Duodenal mucosa (tissue), 2 donors: ENCODE measurements around the gene PI3.
"Not testable (repeated sequence)": the region's sequence is repeated elsewhere in the genome, so short reads cannot be mapped to it uniquely, and the experiment has no call there.

Source experiments
- H3K27ac ChIP-seq: one replicate; pipeline ENCODE4 v1.7.0; 2013; ENCODE audit warnings: low read depth, low read length
- H3K27me3 ChIP-seq, 2 donors: one replicate each; pipeline ENCODE4 v1.7.0; 2013; ENCODE audit warnings: low read length in 2 of 2, control low read depth in 1 of 2; ENCODE audit not compliant: insufficient read depth in 2 of 2, control insufficient read depth in 1 of 2
- H3K36me3 ChIP-seq, 2 donors: one replicate each; pipeline ENCODE4 v1.7.0; 2013; ENCODE audit warnings: low read length in 2 of 2, control low read depth in 1 of 2; ENCODE audit not compliant: insufficient read depth in 2 of 2, control insufficient read depth in 1 of 2
- H3K4me1 ChIP-seq, 2 donors: one replicate each; pipeline ENCODE4 v1.7.0; 2013; ENCODE audit warnings: low read length in 2 of 2, control low read depth in 1 of 2; ENCODE audit not compliant: insufficient read depth in 2 of 2, control insufficient read depth in 1 of 2
- H3K4me3 ChIP-seq, 2 donors: one replicate each; pipeline ENCODE4 v1.7.0; 2013; ENCODE audit warnings: low read length in 2 of 2, low read depth in 1 of 2
- H3K9ac ChIP-seq, 2 donors: one replicate each; pipeline ENCODE4 v1.7.0; 2013; ENCODE audit warnings: low read length in 2 of 2, low read depth in 1 of 2
- H3K9me3 ChIP-seq, 2 donors: one replicate each; pipeline ENCODE4 v1.7.0; 2013; ENCODE audit warnings: low read length in 2 of 2, control low read depth in 1 of 2; ENCODE audit not compliant: control insufficient read depth in 1 of 2

Gene PI3

GRCh38 chr20:45174434-45175364, at the start of gene PI3:
Gene PI3, plus strand, starts transcription at chr20:45174902. Its CDS starts 21 bp downstream, at chr20:45174923.
- Histone ChIP-seq H3K9me3 (no peaks in the 10 kb centered on the region), H3K27me3 (peaks cover 0 to 4% of the 10 kb centered on the region in 2 donors), H3K9ac (no peak within 1 kb of the TSS), H3K27ac (no peak within 1 kb of the TSS), H3K4me3 (no peak within 1 kb of the TSS), H3K36me3 (no peaks in the 10 kb centered on the region), H3K4me1 (peaks cover 8 to 10% of the 10 kb centered on the region in 2 donors)

- Histone ChIP-seq H3K27ac (no peak overlapping the region), H3K27me3 (peaks cover 5 to 7% of the 10 kb centered on the region in 2 donors), H3K9ac (no peak overlapping the region)
These were observed 46.6 kb upstream of the PI3 start for GRCh38 chr20:45128099-45128498.

GRCh38 chr20:45136911-45137310, 37.8 kb upstream of the PI3 start:
- Histone ChIP-seq H3K9me3 (no peaks in the 10 kb centered on the region), H3K9ac (no peak overlapping the region), H3K4me1 (peaks cover 9 to 11% of the 10 kb centered on the region in 2 donors), H3K27me3 (peaks cover 0 to 4% of the 10 kb centered on the region in 2 donors), H3K36me3 (no peaks in the 10 kb centered on the region), H3K27ac (no peak overlapping the region), H3K4me3 (no peak overlapping the region)

More at GRCh38 chr20:45128099-45128498, 46.6 kb upstream of the PI3 start:
- Histone ChIP-seq H3K36me3 (no peaks in the 10 kb centered on the region), H3K9me3 (no peaks in the 10 kb centered on the region), H3K4me3 (no peak overlapping the region), H3K4me1 (no peaks in the 10 kb centered on the region)

GRCh38 chr20:45138561-45139300, 36.0 kb upstream of the PI3 start:
- Histone ChIP-seq H3K9ac (no peak overlapping the region), H3K27ac (no peak overlapping the region), H3K27me3 (peaks cover 0 to 4% of the 10 kb centered on the region in 2 donors), H3K4me3 (peak overlapping the region in 1 of 2 donors; percentile 45), H3K9me3 (no peaks in the 10 kb centered on the region), H3K36me3 (no peaks in the 10 kb centered on the region), H3K4me1 (peaks cover 9 to 11% of the 10 kb centered on the region in 2 donors)

- not testable (repeated sequence) for H3K9ac ChIP-seq, H3K27me3 ChIP-seq, H3K9me3 ChIP-seq, H3K4me3 ChIP-seq, H3K36me3 ChIP-seq, H3K27ac ChIP-seq
- H3K4me1 ChIP-seq, result peaks cover 9 to 11% of the 10 kb centered on the region in 2 donors
These were observed 34.8 kb upstream of the PI3 start for GRCh38 chr20:45139733-45140375.

- Histone ChIP-seq H3K9ac (no peak overlapping the region), H3K27ac (no peak overlapping the region), H3K4me3 (no peak overlapping the region), H3K36me3 (no peaks in the 10 kb centered on the region), H3K27me3 (peaks cover 8 to 14% of the 10 kb centered on the region in 2 donors), H3K9me3 (no peaks in the 10 kb centered on the region), H3K4me1 (peaks cover 9 to 11% of the 10 kb centered on the region in 2 donors)
These were observed 33.9 kb upstream of the PI3 start for GRCh38 chr20:45140836-45141235.

GRCh38 chr20:45149062-45149461, 25.6 kb upstream of the PI3 start:
- Histone ChIP-seq H3K27me3 (peaks cover 17 to 23% of the 10 kb centered on the region in 2 donors), H3K4me3 (no peak overlapping the region), H3K36me3 (no peaks in the 10 kb centered on the region), H3K27ac (no peak overlapping the region), H3K9me3 (no peaks in the 10 kb centered on the region), H3K9ac (no peak overlapping the region), H3K4me1 (no peaks in the 10 kb centered on the region)

GRCh38 chr20:45152405-45152804, 22.3 kb upstream of the PI3 start:
- Histone ChIP-seq H3K36me3 (no peaks in the 10 kb centered on the region), H3K27ac (no peak overlapping the region), H3K9me3 (peaks cover 1 to 6% of the 10 kb centered on the region in 2 donors), H3K9ac (no peak overlapping the region), H3K4me1 (no peaks in the 10 kb centered on the region), H3K27me3 (peaks cover 4 to 5% of the 10 kb centered on the region in 2 donors), H3K4me3 (no peak overlapping the region)

GRCh38 chr20:45153147-45153546, 21.6 kb upstream of the PI3 start:
- H3K9me3 ChIP-seq, result peaks cover 2 to 6% of the 10 kb centered on the region in 2 donors
- no peak overlapping the region for H3K4me3 ChIP-seq
- H3K9ac ChIP-seq, result no peak overlapping the region
- H3K4me1 ChIP-seq, result peaks cover 0 to 5% of the 10 kb centered on the region in 2 donors
- peaks cover 4 to 5% of the 10 kb centered on the region in 2 donors for H3K27me3 ChIP-seq
- no peak overlapping the region for H3K27ac ChIP-seq
- no peaks in the 10 kb centered on the region for H3K36me3 ChIP-seq
